Kidney (tissue), 14 donors: ENCODE measurements around the gene C4orf50. TPM values are rescaled to one million over a fixed set of nuclear protein-coding genes. Genes with fewer than 3 reads are reported as not detected.

Experiments used
- DNase-seq, 5 donors: peaks; one replicate each; pipeline ENCODE4 v3.0.0-alpha.2; 2013 to 2020
- FAIRE-seq: peaks from 2 replicates; lab custom pipeline; 2012; peaks lifted over from hg19 to GRCh38; lab: Jason Lieb, UNC
- H3K27ac ChIP-seq, 2 donors: one replicate each; pipeline ENCODE4 v1.7.0; 2013; ENCODE audit warnings: low read depth in 2 of 2, low read length in 2 of 2, inconsistent platforms in 1 of 2
- H3K27me3 ChIP-seq: one replicate; pipeline ENCODE4 v1.7.1; 2013; ENCODE audit warnings: low read length, inconsistent platforms; ENCODE audit not compliant: control insufficient read depth, insufficient read depth
- H3K36me3 ChIP-seq, 3 donors: one replicate each; pipeline versions ENCODE4 v1.7.0 to v1.7.1; 2013; ENCODE audit warnings: low read length in 3 of 3, control low read depth in 1 of 3, inconsistent platforms in 1 of 3; ENCODE audit not compliant: insufficient read depth in 3 of 3, control insufficient read depth in 2 of 3
- H3K4me1 ChIP-seq, 3 donors: one replicate each; pipeline versions ENCODE4 v1.7.0 to v1.7.1; 2013; ENCODE audit warnings: low read length in 3 of 3, inconsistent platforms in 1 of 3, low read depth in 1 of 3; ENCODE audit not compliant: control insufficient read depth in 2 of 3, insufficient read depth in 2 of 3
- H3K4me3 ChIP-seq, 3 donors: one replicate each; pipeline versions ENCODE4 v1.7.0 to v1.8.1; 2013; ENCODE audit warnings: low read length in 3 of 3, control low read depth in 1 of 3, inconsistent platforms in 1 of 3
- H3K9ac ChIP-seq, 3 donors: one replicate each; pipeline versions ENCODE4 v1.7.0 to v1.7.1; 2013; ENCODE audit warnings: low read length in 3 of 3, control low read depth in 1 of 3, inconsistent platforms in 1 of 3
- H3K9me3 ChIP-seq, 3 donors: one replicate each; pipeline versions ENCODE4 v1.7.0 to v1.7.1; 2013; ENCODE audit warnings: low read length in 3 of 3, control low read depth in 1 of 3, inconsistent platforms in 1 of 3; ENCODE audit not compliant: control insufficient read depth in 2 of 3, insufficient read depth in 1 of 3
- CTCF ChIP-seq: IDR thresholded peaks from 3 replicates; pipeline ENCODE4 v1.5.1; 2012; ENCODE audit warnings: mild to moderate bottlenecking, moderate library complexity, borderline replicate concordance; ENCODE audit not compliant: insufficient read depth; ENCODE audit errors: extremely low read depth
- intact Hi-C: fragments of 100-400 bp; cut with DNase I; formaldehyde crosslinking; loops from one replicate; pipeline ENCODE4 v1.11.1; 2022
- polyA plus RNA-seq: library from polyadenylated mRNA; stranded (reverse); fragments of 350-450 nt; fragmentation: Illumina TruSeq; extraction: RNeasy Lipid Tissue Mini Kit (QIAGEN cat#74804); gene quantifications from one replicate; pipeline ENCODE4 v1.2.3, GENCODE V29; 2014; ENCODE audit warnings: low read depth, low replicate concordance; ENCODE audit not compliant: insufficient read depth
- total RNA-seq: library from RNA; stranded (reverse); fragmentation: NEBNext Ultra II Directional; extraction: Animal tissue kit (Norgen Biotek cat#: 25700); gene quantifications from one replicate; pipeline ENCODE4 v1.2.1, GENCODE V29; 2021
- donor health status: control.
- donor health status: control.
- donor health status: control.
- donor health status: control.
- donor health status: control.
- donor health status: DM: yes; HTN: yes; CAD: no.
- donor health status: Normal renal cell carcinoma (clear cell type).

C4orf50 gene
- total and polyA plus RNA-seq, 2 donors from 2014 or later: 0.16 TPM; not detected in 1

- DNase-seq (peak in 1 of 5 donors; percentile 54), FAIRE-seq (no peak)
- Histone ChIP-seq H3K27me3 (no peaks in the 10 kb centered on the region), H3K4me1 (peaks cover 0 to 8% (median 7%) of the 10 kb centered on the region in 3 donors), H3K36me3 (no peaks in the 10 kb centered on the region), H3K9me3 (no peaks in the 10 kb centered on the region), H3K4me3 (no peak overlapping the region), H3K27ac (no peak overlapping the region), H3K9ac (no peak overlapping the region)
- intact Hi-C loops: no loop called here
- TF ChIP-seq CTCF: no peak
Measured at GRCh38 chr4:6027392-6027791, 9.2 kb upstream of the C4orf50 start.

- Histone ChIP-seq H3K36me3 (no peaks in the 10 kb centered on the region), H3K9me3 (no peaks in the 10 kb centered on the region), H3K4me1 (no peaks in the 10 kb centered on the region), H3K27me3 (no peaks in the 10 kb centered on the region), H3K27ac (no peak overlapping the region), H3K9ac (no peak overlapping the region), H3K4me3 (no peak overlapping the region)
- DNase-seq (peak; percentile 58 to 82 (median 59)), FAIRE-seq (no peak)
- intact Hi-C loops: no loop called here
- no peak for TF ChIP-seq CTCF
Measured at GRCh38 chr4:6024313-6024960, 6.2 kb upstream of the C4orf50 start.

DNA sequence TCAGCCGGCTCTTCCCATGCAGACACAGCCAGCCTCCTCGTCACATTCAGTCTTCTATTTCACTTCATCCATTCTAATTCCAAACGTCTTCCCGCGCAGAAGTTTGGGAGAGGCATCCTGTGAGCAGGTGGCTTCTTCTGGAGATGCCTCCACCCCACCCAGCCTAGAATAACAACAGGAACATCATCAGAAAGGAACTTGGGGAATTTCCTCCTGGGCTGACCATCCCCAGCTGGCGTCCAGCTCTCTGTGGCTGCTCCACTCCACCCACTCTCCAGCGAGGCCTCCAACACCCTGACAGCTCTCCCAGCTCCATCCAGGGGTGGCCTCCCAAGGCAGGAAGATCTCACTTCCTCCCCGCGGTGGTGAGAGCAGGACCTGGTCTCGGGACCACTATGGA lies 5.5 kb upstream of the C4orf50 start:
- intact Hi-C loops: no loop called here
- Histone ChIP-seq H3K4me1 (no peaks in the 10 kb centered on the region), H3K9ac (no peak overlapping the region), H3K27me3 (no peaks in the 10 kb centered on the region), H3K27ac (no peak overlapping the region), H3K9me3 (no peaks in the 10 kb centered on the region), H3K36me3 (no peaks in the 10 kb centered on the region), H3K4me3 (no peak overlapping the region)
- no peak for TF ChIP-seq CTCF
- DNase-seq: peak in 1 of 5 donors; percentile 32
- no peak for FAIRE-seq
